ENCODE data around the gene TTC27. TPM values are rescaled to one million over a fixed set of nuclear protein-coding genes. Genes with fewer than 3 reads are reported as not detected.

TTC27 gene
- polyA plus RNA-seq, 3 donors = 4.0 to 4.8 (median 4.4) TPM

- H3K79me2 ChIP-seq (ENCODE audit: insufficient read depth, low read length) = no peaks in the 10 kb centered on the region
- no peak overlapping the region for H3K27ac ChIP-seq (ENCODE audit: low read depth in 1 of 2, low read length in 2 of 2)
- no peak for TF ChIP-seq CTCF (IDR thresholded peaks at IDR 0.05)
- H3K36me3 Mint-ChIP-seq = no peaks in the 10 kb centered on the region
- no peak overlapping the region for H3K4me2 ChIP-seq (replicated peaks; ENCODE audit: extremely low read depth, low read length, poor library complexity, severe bottlenecking)
- H4K20me1 ChIP-seq (ENCODE audit: insufficient read depth, low read length) = no peaks in the 10 kb centered on the region
- H3K27ac Mint-ChIP-seq = no peak overlapping the region
- peaks cover 1 to 6% (median 3%) of the 10 kb centered on the region in 3 donors for H3K27me3 Mint-ChIP-seq (ENCODE audit: low read depth in 3 of 3)
- no peak overlapping the region for H3K4me3 Mint-ChIP-seq
- H3K9me3 ChIP-seq (replicated peaks in 1 of 2; ENCODE audit: control insufficient read depth in 1 of 2, insufficient read depth in 1 of 2, low read length in 2 of 2) = no peaks in the 10 kb centered on the region
- intact Hi-C loops (cut with micrococcal nuclease) = no loop called here
- no peaks in the 10 kb centered on the region for H3K36me3 ChIP-seq (replicated peaks in 1 of 2; ENCODE audit: control insufficient read depth in 1 of 2, insufficient read depth in 2 of 2, low read length in 2 of 2)
- H3K9me3 Mint-ChIP-seq = peaks cover 0 to 6% (median 0%) of the 10 kb centered on the region in 7 donors
- no peak overlapping the region for H3K9ac ChIP-seq (ENCODE audit: insufficient read depth, low read length, poor library complexity, severe bottlenecking)
- no peak overlapping the region for H2AFZ ChIP-seq (ENCODE audit: insufficient read depth, low read depth, low read length, poor library complexity, severe bottlenecking)
- H3K4me1 ChIP-seq (ENCODE audit: control insufficient read depth in 1 of 2, insufficient read depth in 2 of 2, low read length in 2 of 2) = no peaks in the 10 kb centered on the region
- peaks cover 2% of the 10 kb centered on the region for H3K4me1 Mint-ChIP-seq
- DNase-seq = no peak
- no peak overlapping the region for H3K4me3 ChIP-seq (replicated peaks in 1 of 3; ENCODE audit: low read depth in 2 of 3, low read length in 3 of 3)
- peaks cover 0 to 5% of the 10 kb centered on the region in 2 donors for H3K27me3 ChIP-seq (ENCODE audit: control insufficient read depth in 2 of 2, insufficient read depth in 2 of 2, low read length in 2 of 2)
These were observed 232.5 kb downstream of the TTC27 start for GRCh38 chr2:32860385-32860784.

GRCh38 chr2:32862269-32863055, 234.6 kb downstream of the TTC27 start:
- peaks cover 2% of the 10 kb centered on the region for H3K4me1 Mint-ChIP-seq
- no peaks in the 10 kb centered on the region for H3K36me3 Mint-ChIP-seq
- peaks cover 0 to 6% (median 0%) of the 10 kb centered on the region in 7 donors for H3K9me3 Mint-ChIP-seq
- Histone ChIP-seq H3K36me3 (replicated peaks in 1 of 2; ENCODE audit: control insufficient read depth in 1 of 2, insufficient read depth in 2 of 2, low read length in 2 of 2) (no peaks in the 10 kb centered on the region), H4K20me1 (ENCODE audit: insufficient read depth, low read length) (no peaks in the 10 kb centered on the region), H3K4me1 (ENCODE audit: control insufficient read depth in 1 of 2, insufficient read depth in 2 of 2, low read length in 2 of 2) (no peaks in the 10 kb centered on the region), H3K9ac (ENCODE audit: insufficient read depth, low read length, poor library complexity, severe bottlenecking) (no peak overlapping the region), H2AFZ (ENCODE audit: insufficient read depth, low read depth, low read length, poor library complexity, severe bottlenecking) (no peak overlapping the region), H3K9me3 (replicated peaks in 1 of 2; ENCODE audit: control insufficient read depth in 1 of 2, insufficient read depth in 1 of 2, low read length in 2 of 2) (no peaks in the 10 kb centered on the region), H3K79me2 (ENCODE audit: insufficient read depth, low read length) (no peaks in the 10 kb centered on the region), H3K27me3 (ENCODE audit: control insufficient read depth in 2 of 2, insufficient read depth in 2 of 2, low read length in 2 of 2) (peaks cover 0 to 5% of the 10 kb centered on the region in 2 donors), H3K4me2 (replicated peaks; ENCODE audit: extremely low read depth, low read length, poor library complexity, severe bottlenecking) (no peak overlapping the region), H3K27ac (ENCODE audit: low read depth in 1 of 2, low read length in 2 of 2) (no peak overlapping the region), H3K4me3 (replicated peaks in 1 of 3; ENCODE audit: low read depth in 2 of 3, low read length in 3 of 3) (no peak overlapping the region)
- peak in 1 of 3 donors; percentile 6 for DNase-seq
- peaks cover 1 to 7% (median 3%) of the 10 kb centered on the region in 3 donors for H3K27me3 Mint-ChIP-seq (ENCODE audit: low read depth in 3 of 3)
- H3K4me3 Mint-ChIP-seq = no peak overlapping the region
- no CpG with 5 or more reads among the region's 4 CpGs for WGBS (ENCODE audit: insufficient coverage)
- no peak for TF ChIP-seq CTCF (IDR thresholded peaks at IDR 0.05)
- peak overlapping the region in 2 of 7 donors; percentile 25 to 63 for H3K27ac Mint-ChIP-seq
- intact Hi-C loops (cut with micrococcal nuclease) = no loop called here
